Measurements from ENCODE around the gene PRPS1. TPM values are rescaled to one million over a fixed set of nuclear protein-coding genes. Genes with fewer than 3 reads are reported as not detected.

Gene PRPS1
- total RNA-seq, 1 donor from 2014 or later, result 14.0 TPM

- no peaks in the 10 kb centered on the region for H3K27me3 ChIP-seq
- no peaks in the 10 kb centered on the region for H3K36me3 ChIP-seq
- H3K27ac ChIP-seq, result no peak overlapping the region
- intact Hi-C loops (cut with DNase I), result no loop called here
- DNase-seq (ENCODE audit: low spot score in 2 of 2), result no peak
- H3K4me3 ChIP-seq, result no peak overlapping the region
- no peaks in the 10 kb centered on the region for H3K4me1 ChIP-seq
- no peaks in the 10 kb centered on the region for H3K9me3 ChIP-seq
- TF ChIP-seq CTCF (IDR thresholded peaks at IDR 0.05), result no peak
Observed at GRCh38 chrX:107597264-107597663, 31.0 kb upstream of the PRPS1 start.

- no peak for DNase-seq (ENCODE audit: low spot score in 2 of 2)
Observed at GRCh38 chrX:107597791-107598190, 30.5 kb upstream of the PRPS1 start.

GRCh38 chrX:107599450-107599861 lies 28.9 kb upstream of the PRPS1 start:
- Histone ChIP-seq H3K27me3 (no peaks in the 10 kb centered on the region), H3K4me1 (no peaks in the 10 kb centered on the region), H3K36me3 (no peaks in the 10 kb centered on the region), H3K4me3 (no peak overlapping the region), H3K27ac (no peak overlapping the region), H3K9me3 (no peaks in the 10 kb centered on the region)
- no peak for TF ChIP-seq CTCF (IDR thresholded peaks at IDR 0.05)
- DNase-seq (ENCODE audit: low spot score in 2 of 2), result no peak
- intact Hi-C loops (cut with DNase I), result no loop called here

More at GRCh38 chrX:107597791-107598190, 30.5 kb upstream of the PRPS1 start:
- H3K27ac ChIP-seq, result no peak overlapping the region
- H3K27me3 ChIP-seq, result no peaks in the 10 kb centered on the region
- H3K4me3 ChIP-seq, result no peak overlapping the region
- no peaks in the 10 kb centered on the region for H3K4me1 ChIP-seq
- intact Hi-C loops (cut with DNase I), result no loop called here
- TF ChIP-seq CTCF (IDR thresholded peaks at IDR 0.05), result no peak
- no peaks in the 10 kb centered on the region for H3K9me3 ChIP-seq
- H3K36me3 ChIP-seq, result no peaks in the 10 kb centered on the region

GRCh38 chrX:107600366-107600765 lies 27.9 kb upstream of the PRPS1 start:
- Histone ChIP-seq H3K27me3 (no peaks in the 10 kb centered on the region), H3K9me3 (no peaks in the 10 kb centered on the region), H3K27ac (no peak overlapping the region), H3K4me1 (no peaks in the 10 kb centered on the region), H3K36me3 (no peaks in the 10 kb centered on the region), H3K4me3 (no peak overlapping the region)
- intact Hi-C loops (cut with DNase I), result no loop called here
- no peak for DNase-seq (ENCODE audit: low spot score in 2 of 2)
- TF ChIP-seq CTCF (IDR thresholded peaks at IDR 0.05), result no peak

- H3K4me1 ChIP-seq, result no peaks in the 10 kb centered on the region
- H3K4me3 ChIP-seq, result no peak overlapping the region
- no peak for DNase-seq (ENCODE audit: low spot score in 2 of 2)
- no peaks in the 10 kb centered on the region for H3K9me3 ChIP-seq
- no peak overlapping the region for H3K27ac ChIP-seq
- intact Hi-C loops (cut with DNase I), result no loop called here
- TF ChIP-seq CTCF (IDR thresholded peaks at IDR 0.05), result no peak
- H3K27me3 ChIP-seq, result no peaks in the 10 kb centered on the region
- H3K36me3 ChIP-seq, result no peaks in the 10 kb centered on the region
Observed at GRCh38 chrX:107601326-107601725, 27.0 kb upstream of the PRPS1 start.

GRCh38 chrX:107601759-107602158 lies 26.6 kb upstream of the PRPS1 start:
- no peak overlapping the region for H3K4me3 ChIP-seq
- H3K27me3 ChIP-seq, result no peaks in the 10 kb centered on the region
- no peak overlapping the region for H3K27ac ChIP-seq
- H3K4me1 ChIP-seq, result no peaks in the 10 kb centered on the region
- intact Hi-C loops (cut with DNase I), result no loop called here
- no peak for DNase-seq (ENCODE audit: low spot score in 2 of 2)
- H3K9me3 ChIP-seq, result no peaks in the 10 kb centered on the region
- TF ChIP-seq CTCF (IDR thresholded peaks at IDR 0.05), result no peak
- H3K36me3 ChIP-seq, result no peaks in the 10 kb centered on the region

Measured in ascending aorta (tissue), 2 donors.